PFSK-1 (cell line): ENCODE results near the gene SPSB4.

Experiments
- FOXP2 ChIP-seq: optimal IDR thresholded peaks from 2 replicates; pipeline ENCODE3; 2011; ENCODE audit warnings: borderline replicate concordance, control low read depth, inconsistent platforms; ENCODE audit not compliant: insufficient read depth; ENCODE audit errors: extremely low read length, extremely low read depth
- POLR2AphosphoS5 ChIP-seq: IDR thresholded peaks from 2 replicates; pipeline ENCODE4 v1.6.1; 2012; ENCODE audit warnings: low read depth, mild to moderate bottlenecking, control low read depth, low read length, moderate library complexity
- SIN3A ChIP-seq: IDR thresholded peaks from 2 replicates; pipeline ENCODE4 v1.6.1; 2012; ENCODE audit warnings: mild to moderate bottlenecking, low read length, moderate library complexity, borderline replicate concordance; ENCODE audit not compliant: insufficient read depth
- TAF1 ChIP-seq: IDR thresholded peaks from 2 replicates; pipeline ENCODE4 v1.6.1; 2012; ENCODE audit warnings: low read length, control low read depth, borderline replicate concordance; ENCODE audit not compliant: insufficient read depth
- TF ChIP-seq, protein P1 (sequence below), 2 experiments: IDR thresholded peaks; 2 replicates each; pipeline versions ENCODE4 v1.6.1 to v1.8.0; 2011 to 2012; ENCODE audit warnings: low read depth in 2 of 2, low read length in 2 of 2, control low read depth in 1 of 2, inconsistent platforms in 1 of 2, mild to moderate bottlenecking in 1 of 2, moderate library complexity in 1 of 2; ENCODE audit not compliant: insufficient read depth in 1 of 2

The SPSB4 gene

GRCh38 chr3:141093397-141093796 is 42.2 kb downstream of the SPSB4 start:
- TF ChIP-seq SIN3A (no peak), POLR2AphosphoS5 (no peak), FOXP2 (no peak), TAF1 (no peak)
- TF ChIP-seq, protein P1, sequence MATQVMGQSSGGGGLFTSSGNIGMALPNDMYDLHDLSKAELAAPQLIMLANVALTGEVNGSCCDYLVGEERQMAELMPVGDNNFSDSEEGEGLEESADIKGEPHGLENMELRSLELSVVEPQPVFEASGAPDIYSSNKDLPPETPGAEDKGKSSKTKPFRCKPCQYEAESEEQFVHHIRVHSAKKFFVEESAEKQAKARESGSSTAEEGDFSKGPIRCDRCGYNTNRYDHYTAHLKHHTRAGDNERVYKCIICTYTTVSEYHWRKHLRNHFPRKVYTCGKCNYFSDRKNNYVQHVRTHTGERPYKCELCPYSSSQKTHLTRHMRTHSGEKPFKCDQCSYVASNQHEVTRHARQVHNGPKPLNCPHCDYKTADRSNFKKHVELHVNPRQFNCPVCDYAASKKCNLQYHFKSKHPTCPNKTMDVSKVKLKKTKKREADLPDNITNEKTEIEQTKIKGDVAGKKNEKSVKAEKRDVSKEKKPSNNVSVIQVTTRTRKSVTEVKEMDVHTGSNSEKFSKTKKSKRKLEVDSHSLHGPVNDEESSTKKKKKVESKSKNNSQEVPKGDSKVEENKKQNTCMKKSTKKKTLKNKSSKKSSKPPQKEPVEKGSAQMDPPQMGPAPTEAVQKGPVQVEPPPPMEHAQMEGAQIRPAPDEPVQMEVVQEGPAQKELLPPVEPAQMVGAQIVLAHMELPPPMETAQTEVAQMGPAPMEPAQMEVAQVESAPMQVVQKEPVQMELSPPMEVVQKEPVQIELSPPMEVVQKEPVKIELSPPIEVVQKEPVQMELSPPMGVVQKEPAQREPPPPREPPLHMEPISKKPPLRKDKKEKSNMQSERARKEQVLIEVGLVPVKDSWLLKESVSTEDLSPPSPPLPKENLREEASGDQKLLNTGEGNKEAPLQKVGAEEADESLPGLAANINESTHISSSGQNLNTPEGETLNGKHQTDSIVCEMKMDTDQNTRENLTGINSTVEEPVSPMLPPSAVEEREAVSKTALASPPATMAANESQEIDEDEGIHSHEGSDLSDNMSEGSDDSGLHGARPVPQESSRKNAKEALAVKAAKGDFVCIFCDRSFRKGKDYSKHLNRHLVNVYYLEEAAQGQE (IDR thresholded peaks at IDR 0.05; ENCODE audit: insufficient read depth in 1 of 2, low read depth in 2 of 2, low read length in 2 of 2): no peak

GRCh38 chr3:141093971-141094684 is 43.0 kb downstream of the SPSB4 start:
- no peak for TF ChIP-seq POLR2AphosphoS5
- TF ChIP-seq TAF1: no peak
- no peak for TF ChIP-seq SIN3A
- no peak for TF ChIP-seq FOXP2
- TF ChIP-seq, protein P1 (IDR thresholded peaks at IDR 0.05; ENCODE audit: insufficient read depth in 1 of 2, low read depth in 2 of 2, low read length in 2 of 2): no peak

DNA sequence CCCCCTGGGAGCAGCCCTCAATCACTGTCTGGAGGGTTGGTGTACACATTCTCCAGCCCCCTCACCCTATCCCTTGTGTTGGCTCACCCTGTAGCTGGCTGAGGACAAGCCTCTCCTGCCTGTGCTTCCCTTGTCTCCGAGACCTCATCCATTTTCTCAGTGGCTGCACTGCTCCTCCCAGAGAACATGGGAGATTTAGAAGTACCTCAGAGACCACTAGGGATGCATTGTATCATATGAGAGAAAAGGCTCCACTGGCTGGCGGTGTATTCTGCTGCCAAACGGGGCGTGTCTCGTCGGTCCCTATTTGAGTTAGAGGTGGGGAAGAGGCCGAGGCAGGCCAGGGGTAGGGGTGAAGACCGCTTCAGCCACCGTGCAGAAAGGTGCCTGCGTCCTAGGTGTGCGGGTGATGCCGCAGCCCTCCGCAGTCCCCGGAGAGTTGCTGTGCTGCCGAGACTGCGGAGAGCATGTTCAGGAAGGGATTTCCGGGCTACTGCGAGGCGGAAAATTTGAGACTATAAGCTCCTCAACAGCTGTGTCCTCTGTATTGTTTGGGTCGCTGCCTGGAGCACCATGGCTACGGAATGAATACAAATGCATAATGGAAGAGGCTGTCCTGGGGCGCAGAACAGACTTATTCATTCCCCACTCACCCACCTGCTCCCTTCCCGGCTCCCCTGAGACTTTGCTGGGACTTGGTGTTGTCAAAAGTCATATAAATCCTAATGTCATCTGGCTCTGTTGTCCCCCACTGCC is 43.8 kb downstream of the SPSB4 start:
- TF ChIP-seq, protein P1 (IDR thresholded peaks at IDR 0.05; ENCODE audit: insufficient read depth in 1 of 2, low read depth in 2 of 2, low read length in 2 of 2): no peak
- no peak for TF ChIP-seq SIN3A
- no peak for TF ChIP-seq POLR2AphosphoS5

DNA sequence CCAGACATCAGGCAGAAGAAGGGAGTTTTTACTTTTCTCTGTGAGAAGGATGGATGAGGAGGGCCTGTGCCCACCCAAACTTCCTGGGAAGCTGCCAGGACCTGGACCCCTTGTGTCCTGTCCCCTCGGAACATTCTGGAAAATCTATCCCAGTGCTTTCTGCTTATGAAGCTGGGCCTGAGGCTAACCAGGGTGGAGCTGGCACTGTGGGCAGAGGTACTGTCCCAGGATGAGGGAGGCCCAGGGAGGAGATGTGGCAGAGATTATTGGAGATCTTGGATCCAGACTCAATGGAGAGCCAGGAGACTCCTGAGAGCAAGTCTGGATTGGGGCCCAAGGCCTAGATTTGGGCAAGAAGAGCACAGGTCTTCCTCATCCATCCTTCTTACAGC is 44.4 kb downstream of the SPSB4 start:
- TF ChIP-seq FOXP2: no peak
- TF ChIP-seq TAF1: no peak
- TF ChIP-seq SIN3A: no peak
- no peak for TF ChIP-seq POLR2AphosphoS5
- TF ChIP-seq, protein P1 (IDR thresholded peaks at IDR 0.05; ENCODE audit: insufficient read depth in 1 of 2, low read depth in 2 of 2, low read length in 2 of 2): no peak

GRCh38 chr3:141096164-141096563 is 45.0 kb downstream of the SPSB4 start:
- TF ChIP-seq, protein P1 (IDR thresholded peaks at IDR 0.05; ENCODE audit: insufficient read depth in 1 of 2, low read depth in 2 of 2, low read length in 2 of 2): no peak
